ENCODE measurements around the gene ANO2. TPM values are rescaled to one million over a fixed set of nuclear protein-coding genes. Genes with fewer than 3 reads are reported as not detected.

ANO2 gene
- total RNA-seq, 2 experiments from 2014 or later = not detected

DNA sequence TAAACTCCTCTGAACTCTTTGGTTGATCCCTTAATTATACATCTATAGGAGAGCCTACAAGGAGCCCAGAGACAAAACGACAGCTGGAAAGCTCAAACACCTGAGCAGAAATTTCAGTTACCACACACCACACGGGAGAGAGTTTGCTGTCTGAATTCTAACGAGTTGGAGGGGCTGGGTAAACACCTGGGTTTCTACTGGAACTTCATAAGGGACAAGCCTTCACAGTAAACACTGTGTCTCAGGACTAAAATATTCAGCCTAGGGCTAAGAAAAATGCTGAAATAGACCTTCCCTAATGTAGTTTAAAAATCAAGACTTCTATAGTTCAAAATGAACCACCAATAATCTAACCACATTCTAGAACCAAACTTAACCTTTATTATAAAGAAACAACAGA lies 9.6 kb upstream of the ANO2 start:
- CTCF ChIA-PET = no interaction called here
- no peaks in the 10 kb centered on the region for H3K4me1 Mint-ChIP-seq (ENCODE audit: low read depth)
- no peak overlapping the region for H3K27ac Mint-ChIP-seq
- DNase-seq = no peak
- peaks cover 26% of the 10 kb centered on the region for H3K27me3 Mint-ChIP-seq
- TF ChIP-seq, protein P1, sequence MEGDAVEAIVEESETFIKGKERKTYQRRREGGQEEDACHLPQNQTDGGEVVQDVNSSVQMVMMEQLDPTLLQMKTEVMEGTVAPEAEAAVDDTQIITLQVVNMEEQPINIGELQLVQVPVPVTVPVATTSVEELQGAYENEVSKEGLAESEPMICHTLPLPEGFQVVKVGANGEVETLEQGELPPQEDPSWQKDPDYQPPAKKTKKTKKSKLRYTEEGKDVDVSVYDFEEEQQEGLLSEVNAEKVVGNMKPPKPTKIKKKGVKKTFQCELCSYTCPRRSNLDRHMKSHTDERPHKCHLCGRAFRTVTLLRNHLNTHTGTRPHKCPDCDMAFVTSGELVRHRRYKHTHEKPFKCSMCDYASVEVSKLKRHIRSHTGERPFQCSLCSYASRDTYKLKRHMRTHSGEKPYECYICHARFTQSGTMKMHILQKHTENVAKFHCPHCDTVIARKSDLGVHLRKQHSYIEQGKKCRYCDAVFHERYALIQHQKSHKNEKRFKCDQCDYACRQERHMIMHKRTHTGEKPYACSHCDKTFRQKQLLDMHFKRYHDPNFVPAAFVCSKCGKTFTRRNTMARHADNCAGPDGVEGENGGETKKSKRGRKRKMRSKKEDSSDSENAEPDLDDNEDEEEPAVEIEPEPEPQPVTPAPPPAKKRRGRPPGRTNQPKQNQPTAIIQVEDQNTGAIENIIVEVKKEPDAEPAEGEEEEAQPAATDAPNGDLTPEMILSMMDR (IDR thresholded peaks at IDR 0.05) = no peak
- POLR2A ChIA-PET = no interaction called here
- peaks cover 2% of the 10 kb centered on the region for H3K9me3 Mint-ChIP-seq
- H3K36me3 Mint-ChIP-seq (ENCODE audit: low read depth) = no peaks in the 10 kb centered on the region
- intact Hi-C loops (cut with micrococcal nuclease) = no loop called here
- no peak for ATAC-seq
- no peak overlapping the region for H3K4me3 Mint-ChIP-seq

DNA sequence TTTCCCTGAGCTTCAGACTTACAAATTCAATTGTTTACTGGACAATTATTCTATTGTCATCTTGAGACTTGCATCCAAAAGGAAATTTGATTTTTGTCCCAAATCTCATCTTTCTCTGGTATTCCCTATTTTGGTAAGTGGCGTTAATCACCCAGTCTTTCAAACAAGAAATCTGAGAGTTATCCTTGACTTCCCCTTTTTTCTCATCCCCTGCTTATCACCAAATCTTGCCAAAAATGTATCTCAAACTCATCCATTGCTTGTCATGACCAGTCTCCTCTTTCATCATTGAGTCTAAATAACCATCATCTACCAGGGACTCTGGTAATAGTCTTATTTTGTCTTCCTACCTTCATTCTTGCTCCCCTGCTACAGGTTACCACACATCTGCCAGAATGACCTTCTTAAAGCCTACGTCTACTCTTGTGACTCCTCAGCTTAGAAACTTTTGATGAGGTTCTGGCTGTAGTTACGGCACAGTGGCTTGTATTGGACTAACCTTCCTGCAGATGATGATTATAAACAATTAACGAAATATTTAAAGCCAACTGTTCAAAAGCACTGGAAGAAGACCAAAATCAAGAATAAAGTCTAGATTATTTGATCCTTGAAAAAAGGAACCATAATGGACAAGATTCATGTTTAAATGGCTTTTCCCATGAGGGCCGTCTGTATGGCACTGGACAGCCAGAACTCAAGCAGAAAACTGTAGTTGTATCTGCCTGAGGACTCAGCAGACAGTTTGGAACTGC lies 9.0 kb upstream of the ANO2 start:
- Mint-ChIP-seq H3K27ac (no peak overlapping the region), H3K4me1 (ENCODE audit: low read depth) (no peaks in the 10 kb centered on the region), H3K27me3 (peaks cover 24% of the 10 kb centered on the region), H3K36me3 (ENCODE audit: low read depth) (no peaks in the 10 kb centered on the region), H3K4me3 (no peak overlapping the region), H3K9me3 (peaks cover 2% of the 10 kb centered on the region)
- ChIA-PET CTCF (interaction anchor here (1.5 kb wide), 1 partner anchor 11 kb away, joined by 3 read pairs; no protein-coding TSS in a partner anchor), POLR2A (no interaction called here)
- ATAC-seq (no peak), DNase-seq (no peak)
- intact Hi-C loops (cut with micrococcal nuclease) = no loop called here
- TF ChIP-seq, protein P1 (IDR thresholded peaks at IDR 0.05) = no peak

DNA sequence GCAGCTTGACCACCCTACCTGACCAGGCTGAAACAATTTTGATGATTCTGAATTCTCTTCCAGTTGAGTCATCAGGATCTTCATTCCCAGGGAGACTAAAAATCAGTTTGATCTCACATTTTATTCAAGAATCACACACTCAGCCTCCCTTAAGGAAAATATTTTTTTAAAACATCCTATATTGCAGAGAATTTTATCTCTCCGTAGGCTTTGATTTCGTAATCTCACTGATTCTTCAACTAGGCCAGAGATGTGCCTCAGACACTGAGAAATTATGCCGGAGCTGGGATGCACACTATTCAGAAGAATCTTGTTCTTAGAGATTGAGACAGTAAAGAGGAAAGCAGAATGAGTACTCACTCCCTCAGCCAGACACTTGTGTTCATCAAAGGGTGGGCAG lies 7.0 kb upstream of the ANO2 start:
- ATAC-seq (no peak), DNase-seq (no peak)
- TF ChIP-seq, protein P1 (IDR thresholded peaks at IDR 0.05) = no peak
- H3K27me3 Mint-ChIP-seq = peaks cover 29% of the 10 kb centered on the region
- intact Hi-C loops (cut with micrococcal nuclease) = no loop called here
- no peaks in the 10 kb centered on the region for H3K9me3 Mint-ChIP-seq
- H3K4me3 Mint-ChIP-seq = no peak overlapping the region
- ChIA-PET CTCF (interaction anchor here (1.6 kb wide), 1 partner anchor 13 kb away, joined by 3 read pairs; no protein-coding TSS in a partner anchor), POLR2A (no interaction called here)
- H3K4me1 Mint-ChIP-seq (ENCODE audit: low read depth) = no peaks in the 10 kb centered on the region
- no peak overlapping the region for H3K27ac Mint-ChIP-seq
- no peaks in the 10 kb centered on the region for H3K36me3 Mint-ChIP-seq (ENCODE audit: low read depth)

DNA sequence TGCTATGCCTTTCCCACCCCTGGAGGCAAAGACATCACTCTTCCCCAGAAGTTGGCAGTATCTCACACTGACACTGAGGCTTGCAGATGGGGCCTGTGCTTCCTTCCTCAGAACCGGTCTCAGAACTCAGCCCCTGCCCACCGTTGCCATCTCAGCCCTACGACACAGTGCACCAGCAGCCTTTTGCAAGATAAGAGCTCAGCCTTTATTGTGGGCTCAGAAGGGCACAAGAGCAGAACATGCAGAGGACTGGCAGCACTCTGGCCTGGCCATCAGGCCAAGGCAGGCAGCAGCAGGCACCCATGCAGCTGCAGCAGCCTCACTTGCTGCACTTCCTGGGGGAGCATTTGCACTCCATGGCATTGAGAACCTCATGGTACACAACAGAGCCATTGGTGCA lies 3.6 kb upstream of the ANO2 start:
- no peaks in the 10 kb centered on the region for H3K36me3 Mint-ChIP-seq (ENCODE audit: low read depth)
- ChIA-PET CTCF (no interaction called here), POLR2A (no interaction called here)
- no peak overlapping the region for H3K4me3 Mint-ChIP-seq
- intact Hi-C loops (cut with micrococcal nuclease) = no loop called here
- H3K9me3 Mint-ChIP-seq = no peaks in the 10 kb centered on the region
- H3K4me1 Mint-ChIP-seq (ENCODE audit: low read depth) = peaks cover 2% of the 10 kb centered on the region
- H3K27me3 Mint-ChIP-seq = peaks cover 54% of the 10 kb centered on the region
- TF ChIP-seq, protein P1 (IDR thresholded peaks at IDR 0.05) = no peak
- H3K27ac Mint-ChIP-seq = no peak overlapping the region
- ATAC-seq (no peak), DNase-seq (no peak)

DNA sequence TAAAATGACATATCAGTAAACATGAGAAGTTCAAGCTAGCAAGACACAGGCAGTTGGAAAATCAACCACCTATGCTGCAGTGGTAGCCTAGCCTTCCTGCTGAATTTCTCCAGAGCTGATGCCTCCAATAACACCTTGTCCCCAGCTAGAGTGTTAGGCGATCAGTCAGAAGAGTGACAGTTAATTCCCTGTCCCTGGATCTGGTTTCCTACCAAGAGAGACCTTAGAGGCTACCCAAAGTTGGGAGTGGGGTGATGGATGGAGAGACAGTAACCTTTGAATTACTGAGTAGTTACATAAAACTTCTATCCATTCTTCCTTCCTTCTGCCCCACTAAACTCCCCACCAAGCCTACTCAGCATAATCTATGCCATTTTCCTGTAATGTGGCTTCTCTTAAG lies 1.9 kb upstream of the ANO2 start:
- Mint-ChIP-seq H3K27ac (no peak overlapping the region), H3K4me3 (no peak overlapping the region), H3K27me3 (peaks cover 54% of the 10 kb centered on the region), H3K36me3 (ENCODE audit: low read depth) (no peaks in the 10 kb centered on the region), H3K9me3 (no peaks in the 10 kb centered on the region), H3K4me1 (ENCODE audit: low read depth) (peaks cover 2% of the 10 kb centered on the region)
- intact Hi-C loops (cut with micrococcal nuclease) = no loop called here
- ChIA-PET POLR2A (no interaction called here), CTCF (no interaction called here)
- TF ChIP-seq, protein P1 (IDR thresholded peaks at IDR 0.05) = no peak
- ATAC-seq (no peak), DNase-seq (no peak)

All from activated CD8-positive, alpha-beta T cell treated with anti-CD3 and anti-CD28 coated beads for 36 hours (primary cell).